Upper lobe of left lung (tissue), 6 donors: ENCODE results near the gene ANXA8L1. TPM values are rescaled to one million over a fixed set of nuclear protein-coding genes. Genes with fewer than 3 reads are reported as not detected.
"Not testable (repeated sequence)": the region's sequence is repeated elsewhere in the genome, so short reads cannot be mapped to it uniquely, and the experiment has no call there.

Source experiments
- ATAC-seq, 2 donors: fragments of 200-7000 bp; cut with Tn5 transposase; one replicate each; pipeline ENCODE4 v1.9.1; 2022; ENCODE audit warnings: mild to moderate bottlenecking in 2 of 2, moderate library complexity in 2 of 2; ENCODE audit not compliant: low FRiP score in 2 of 2
- DNase-seq, 2 donors: peaks; one replicate each; pipeline ENCODE4 v3.0.0-alpha.2; 2019 to 2020
- H3K27ac ChIP-seq, 4 donors: fragments of 200-600 bp; sonication (generic); one replicate each; pipeline ENCODE4 v1.5.1; 2016 to 2019
- H3K27me3 ChIP-seq, 4 donors: fragments of 200-600 bp; sonication (generic); one replicate each; pipeline ENCODE4 v1.5.1; 2017 to 2019
- H3K36me3 ChIP-seq, 4 donors: fragments of 200-600 bp; sonication (generic); one replicate each; pipeline ENCODE4 v1.5.1; 2016 to 2019
- H3K4me1 ChIP-seq, 4 donors: fragments of 200-600 bp; sonication (generic); one replicate each; pipeline ENCODE4 v1.5.1; 2018 to 2019
- H3K4me3 ChIP-seq, 4 donors: fragments of 200-600 bp; sonication (generic); one replicate each; pipeline ENCODE4 v1.5.1; 2017 to 2019; ENCODE audit warnings: mild to moderate bottlenecking in 2 of 4, moderate library complexity in 1 of 4
- H3K9me3 ChIP-seq, 4 donors: fragments of 200-600 bp; sonication (generic); one replicate each; pipeline ENCODE4 v1.5.1; 2018 to 2019
- EP300 ChIP-seq, 4 donors: sonication (generic); formaldehyde crosslinking; IDR thresholded peaks; one replicate each; pipeline ENCODE4 v1.5.1; 2017; ENCODE audit warnings: antibody characterized with exemption in 4 of 4, control low read depth in 2 of 4
- POLR2A ChIP-seq, 4 donors: fragments of 450-650 bp; IDR thresholded peaks; one replicate each; pipeline ENCODE4 v1.5.1; 2016 to 2017; ENCODE audit warnings: antibody characterized with exemption in 4 of 4, mild to moderate bottlenecking in 2 of 4
- POLR2AphosphoS5 ChIP-seq, 2 donors: sonication (generic); formaldehyde crosslinking; IDR thresholded peaks; one replicate each; pipeline ENCODE4 v1.5.1; 2017; ENCODE audit warnings: antibody characterized with exemption in 2 of 2
- WGBS, 2 donors: methylation state at CpG; one replicate each; pipeline ENCODE4 v1.1.5; 2017 to 2018; 5-methylcytosine and 5-hydroxymethylcytosine counted together
- total RNA-seq, 6 donors: library from RNA; depleted of rRNA in 4 of 6; stranded (reverse); fragments of >200 nt in 4 of 6; gene quantifications; one replicate each; pipeline versions ENCODE4 v1.1.0 to v1.2.1, GENCODE V29; 2016 to 2021
- TF ChIP-seq, protein P1 (sequence below), 6 experiments: fragments of 450-650 bp in 4 of 6; fragments of 200-600 bp in 2 of 6; sonication (generic) in 2 of 6; IDR thresholded peaks; one replicate each; pipeline ENCODE4 v1.5.1; 2016 to 2019; ENCODE audit warnings: antibody characterized with exemption in 6 of 6
- donor health status: DM: no; HTN: no; CAD: no; lungs with moderate emphysema.
- donor health status: DM: no; HTN: yes; CAD: no; lungs with severe emphysema.

The ANXA8L1 gene
- total RNA-seq: 10 to 100 TPM; 10.5 to 45.3 (median 27.0) TPM

- not testable (repeated sequence) for H3K27me3 ChIP-seq, H3K4me1 ChIP-seq, H3K27ac ChIP-seq, H3K36me3 ChIP-seq, DNase-seq, H3K9me3 ChIP-seq, ATAC-seq, H3K4me3 ChIP-seq
- 100% methylated on average over 2 of the region's 11 CpGs; no CpG with 5 or more reads in 1 of the 2 donors for WGBS, 2 donors
Observed at GRCh38 chr10:46375406-46375805, at the start of gene ANXA8L1. Gene ANXA8L1, plus strand, starts transcription at chr10:46375776. Its CDS starts 76 bp downstream, at chr10:46375852.

GRCh38 chr10:46326066-46326465 lies 49.5 kb upstream of the ANXA8L1 start:
- DNase-seq (no peak), ATAC-seq (no peak)
- Histone ChIP-seq H3K36me3 (no peaks in the 10 kb centered on the region), H3K4me1 (no peaks in the 10 kb centered on the region), H3K9me3 (no peaks in the 10 kb centered on the region), H3K27me3 (no peaks in the 10 kb centered on the region), H3K4me3 (no peak overlapping the region), H3K27ac (no peak overlapping the region)
- TF ChIP-seq EP300 (IDR thresholded peaks at IDR 0.05) (no peak), POLR2AphosphoS5 (IDR thresholded peaks at IDR 0.05) (no peak), POLR2A (IDR thresholded peaks at IDR 0.05) (no peak)
- TF ChIP-seq, protein P1, sequence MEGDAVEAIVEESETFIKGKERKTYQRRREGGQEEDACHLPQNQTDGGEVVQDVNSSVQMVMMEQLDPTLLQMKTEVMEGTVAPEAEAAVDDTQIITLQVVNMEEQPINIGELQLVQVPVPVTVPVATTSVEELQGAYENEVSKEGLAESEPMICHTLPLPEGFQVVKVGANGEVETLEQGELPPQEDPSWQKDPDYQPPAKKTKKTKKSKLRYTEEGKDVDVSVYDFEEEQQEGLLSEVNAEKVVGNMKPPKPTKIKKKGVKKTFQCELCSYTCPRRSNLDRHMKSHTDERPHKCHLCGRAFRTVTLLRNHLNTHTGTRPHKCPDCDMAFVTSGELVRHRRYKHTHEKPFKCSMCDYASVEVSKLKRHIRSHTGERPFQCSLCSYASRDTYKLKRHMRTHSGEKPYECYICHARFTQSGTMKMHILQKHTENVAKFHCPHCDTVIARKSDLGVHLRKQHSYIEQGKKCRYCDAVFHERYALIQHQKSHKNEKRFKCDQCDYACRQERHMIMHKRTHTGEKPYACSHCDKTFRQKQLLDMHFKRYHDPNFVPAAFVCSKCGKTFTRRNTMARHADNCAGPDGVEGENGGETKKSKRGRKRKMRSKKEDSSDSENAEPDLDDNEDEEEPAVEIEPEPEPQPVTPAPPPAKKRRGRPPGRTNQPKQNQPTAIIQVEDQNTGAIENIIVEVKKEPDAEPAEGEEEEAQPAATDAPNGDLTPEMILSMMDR (IDR thresholded peaks at IDR 0.05): no peak
- WGBS, 2 donors: 50 to 64% methylated on average over 1 of the region's 1 CpG

DNA sequence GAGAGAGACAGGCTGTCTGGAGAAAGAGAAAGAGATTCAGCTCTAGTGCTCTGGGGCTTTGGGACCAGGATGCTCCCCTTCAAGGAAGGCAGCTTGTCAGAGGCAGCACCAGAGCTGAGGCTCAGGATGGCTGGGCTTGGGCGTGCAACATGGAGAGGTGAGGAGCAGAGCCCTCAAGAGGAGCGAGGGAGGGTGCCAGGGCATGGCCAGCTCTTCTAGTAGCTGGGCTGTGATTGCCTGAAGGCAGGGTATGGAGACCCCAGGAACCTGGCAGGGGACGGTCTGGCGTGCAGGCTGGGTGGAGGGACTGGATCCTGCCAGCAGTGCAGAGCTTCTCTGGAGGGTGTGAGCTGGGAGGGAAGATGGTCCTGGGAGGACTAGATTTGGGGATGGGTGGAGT lies 48.6 kb upstream of the ANXA8L1 start:
- Histone ChIP-seq H3K27me3 (no peaks in the 10 kb centered on the region), H3K9me3 (no peaks in the 10 kb centered on the region), H3K4me3 (no peak overlapping the region), H3K4me1 (no peaks in the 10 kb centered on the region), H3K27ac (no peak overlapping the region), H3K36me3 (no peaks in the 10 kb centered on the region)
- WGBS, 2 donors: 93 to 100% methylated on average over 4 of the region's 4 CpGs
- DNase-seq (peak in 1 of 2 donors; percentile 24), ATAC-seq (no peak)
- TF ChIP-seq, protein P1 (IDR thresholded peaks at IDR 0.05): no peak
- TF ChIP-seq POLR2A (IDR thresholded peaks at IDR 0.05) (no peak), EP300 (IDR thresholded peaks at IDR 0.05) (no peak), POLR2AphosphoS5 (IDR thresholded peaks at IDR 0.05) (no peak)

DNA sequence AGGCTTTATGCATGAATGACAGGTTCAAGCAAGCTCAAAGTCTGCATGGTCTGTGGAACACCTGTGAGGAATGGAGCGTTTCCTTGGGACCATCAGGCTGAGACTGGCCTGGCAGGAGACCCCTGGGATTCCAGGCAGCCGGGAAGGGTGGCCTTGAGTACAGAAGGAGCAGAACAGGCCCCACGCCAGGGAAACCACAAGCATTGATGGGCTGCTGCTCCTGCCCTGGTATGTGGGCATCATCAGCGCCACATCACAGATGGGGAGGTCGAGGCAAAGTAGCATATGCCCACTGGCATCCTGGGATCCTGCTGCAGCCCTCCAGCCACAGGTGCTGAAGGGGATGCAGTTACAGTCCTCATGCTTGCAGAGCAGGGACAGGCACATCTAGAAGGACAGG lies 47.9 kb upstream of the ANXA8L1 start:
- 74 to 92% methylated on average over 2 to 5 of the region's 5 CpGs for WGBS, 2 donors

GRCh38 chr10:46328853-46329689 lies 46.5 kb upstream of the ANXA8L1 start:
- TF ChIP-seq, protein P1 (IDR thresholded peaks at IDR 0.05): no peak
- TF ChIP-seq POLR2AphosphoS5 (IDR thresholded peaks at IDR 0.05): no peak
- TF ChIP-seq EP300 (IDR thresholded peaks at IDR 0.05): no peak
- Histone ChIP-seq H3K4me3 (no peak overlapping the region), H3K27ac (no peak overlapping the region), H3K4me1 (no peaks in the 10 kb centered on the region), H3K27me3 (no peaks in the 10 kb centered on the region), H3K9me3 (no peaks in the 10 kb centered on the region), H3K36me3 (no peaks in the 10 kb centered on the region)
- 83 to 85% methylated on average over 9 of the region's 9 CpGs for WGBS, 2 donors
- DNase-seq (no peak), ATAC-seq (no peak)

More for the DNA sequence above, 47.9 kb upstream of the ANXA8L1 start:
- DNase-seq (no peak), ATAC-seq (no peak)
- Histone ChIP-seq H3K36me3 (no peaks in the 10 kb centered on the region), H3K27me3 (no peaks in the 10 kb centered on the region), H3K4me3 (no peak overlapping the region), H3K4me1 (no peaks in the 10 kb centered on the region), H3K9me3 (no peaks in the 10 kb centered on the region), H3K27ac (no peak overlapping the region)
- TF ChIP-seq POLR2A (IDR thresholded peaks at IDR 0.05) (no peak), EP300 (IDR thresholded peaks at IDR 0.05) (no peak), POLR2AphosphoS5 (IDR thresholded peaks at IDR 0.05) (no peak)
- TF ChIP-seq, protein P1 (IDR thresholded peaks at IDR 0.05): no peak
